ENCODE data around the gene HEBP1. TPM values are rescaled to one million over a fixed set of nuclear protein-coding genes. Genes with fewer than 3 reads are reported as not detected.

HEBP1 gene
- total and polyA plus RNA-seq, 8 donors: 25.8 to 57.6 (median 44.4) TPM

- DNase-seq (no peak), ATAC-seq (no peak), FAIRE-seq (no peak)
- Histone ChIP-seq H3K4me1 (no peaks in the 10 kb centered on the region), H3K27me3 (no peaks in the 10 kb centered on the region), H3K36me3 (no peaks in the 10 kb centered on the region), H3K27ac (no peak overlapping the region), H3K4me3 (no peak overlapping the region), H3K9me3 (no peaks in the 10 kb centered on the region)
- whole genome bisulfite sequencing, 2 donors: 74 to 77% methylated on average over 4 of the region's 4 CpGs
- intact Hi-C loops (cut with DNase I): no loop called here
- no peak for TF ChIP-seq CTCF (IDR thresholded peaks at IDR 0.05)
Observed at GRCh38 chr12:12954356-12954755, 45.7 kb downstream of the HEBP1 start.

GRCh38 chr12:12952036-12952435, 48.0 kb downstream of the HEBP1 start, which contains the start of gene GPRC5D:
Gene GPRC5D, minus strand, starts transcription at chr12:12952170. Its CDS starts 1,786 bp downstream, at chr12:12950384.
- intact Hi-C loops (cut with DNase I): no loop called here
- Histone ChIP-seq H3K4me3 (no peak within 1 kb of the TSS), H3K36me3 (no peaks in the 10 kb centered on the region), H3K27me3 (no peaks in the 10 kb centered on the region), H3K27ac (no peak within 1 kb of the TSS), H3K4me1 (no peaks in the 10 kb centered on the region), H3K9me3 (no peaks in the 10 kb centered on the region)
- WGBS, 2 donors: 95 to 97% methylated on average over 6 of the region's 6 CpGs
- DNase-seq (no peak), ATAC-seq (no peak), FAIRE-seq (no peak)
- TF ChIP-seq CTCF (IDR thresholded peaks at IDR 0.05): no peak

- Histone ChIP-seq H3K4me3 (no peak overlapping the region), H3K4me1 (no peaks in the 10 kb centered on the region), H3K36me3 (no peaks in the 10 kb centered on the region), H3K27me3 (no peaks in the 10 kb centered on the region), H3K9me3 (no peaks in the 10 kb centered on the region), H3K27ac (no peak overlapping the region)
- TF ChIP-seq CTCF (IDR thresholded peaks at IDR 0.05): no peak
- no peak for DNase-seq
- no peak for FAIRE-seq
- 95 to 96% methylated on average over 1 of the region's 1 CpG for WGBS, 2 donors
- no peak for ATAC-seq
- intact Hi-C loops (cut with DNase I): no loop called here
Observed at GRCh38 chr12:12951504-12951903, 48.6 kb downstream of the HEBP1 start.

GRCh38 chr12:12947902-12948301, 52.2 kb downstream of the HEBP1 start:
- no peak for TF ChIP-seq CTCF (IDR thresholded peaks at IDR 0.05)
- ATAC-seq (no peak), FAIRE-seq (no peak)

GRCh38 chr12:12946686-12947355, 53.2 kb downstream of the HEBP1 start:
- no peaks in the 10 kb centered on the region for H3K4me1 ChIP-seq
- WGBS, 2 donors: 63 to 65% methylated on average over 7 of the region's 7 CpGs
- no peak overlapping the region for H3K27ac ChIP-seq
- ATAC-seq (peak in 1 of 4 donors; percentile 64), DNase-seq (no peak), FAIRE-seq (no peak)
- no peaks in the 10 kb centered on the region for H3K36me3 ChIP-seq
- no peaks in the 10 kb centered on the region for H3K9me3 ChIP-seq
- intact Hi-C loops (cut with DNase I): no loop called here
- no peaks in the 10 kb centered on the region for H3K27me3 ChIP-seq
- no peak for TF ChIP-seq CTCF (IDR thresholded peaks at IDR 0.05)
- no peak overlapping the region for H3K4me3 ChIP-seq

More at GRCh38 chr12:12947902-12948301, 52.2 kb downstream of the HEBP1 start:
- Histone ChIP-seq H3K27me3 (no peaks in the 10 kb centered on the region), H3K27ac (no peak overlapping the region), H3K9me3 (no peaks in the 10 kb centered on the region), H3K36me3 (no peaks in the 10 kb centered on the region), H3K4me3 (no peak overlapping the region), H3K4me1 (no peaks in the 10 kb centered on the region)
- intact Hi-C loops (cut with DNase I): no loop called here
- WGBS, 2 donors: 85 to 87% methylated on average over 4 of the region's 4 CpGs
- no peak for DNase-seq
